HepG2 (cell line): ENCODE measurements around the gene CTXN1. TPM values are rescaled to one million over a fixed set of nuclear protein-coding genes. Genes with fewer than 3 reads are reported as not detected.
A peak's percentile ranks its signal among the peaks of the same experiment; 100 is the strongest.

Experiments used
- ARHGAP35 ChIP-seq: sonication (generic); formaldehyde crosslinking; IDR thresholded peaks from 2 replicates; pipeline ENCODE4 v1.9.0; 2022; ENCODE audit warnings: mild to moderate bottlenecking, inconsistent platforms, moderate library complexity, missing genetic modification reagents, borderline replicate concordance
- BHLHE40 ChIP-seq: IDR thresholded peaks from 2 replicates; pipeline ENCODE4 v1.6.1; 2011; ENCODE audit warnings: low read length, improper control_type of control experiment
- CBX5 ChIP-seq: sonication (generic); formaldehyde crosslinking; IDR thresholded peaks from 2 replicates; pipeline ENCODE4 v1.4.0; 2020; ENCODE audit warnings: missing genetic modification reagents, borderline replicate concordance
- KDM1A ChIP-seq: IDR thresholded peaks from 2 replicates; pipeline ENCODE4 v1.6.1; 2016; ENCODE audit warnings: missing compliant biosample characterization
- MEF2D ChIP-seq: sonication (generic); formaldehyde crosslinking; IDR thresholded peaks from 2 replicates; pipeline ENCODE4 v1.5.1; 2020; ENCODE audit warnings: mild to moderate bottlenecking, missing genetic modification reagents
- MNT ChIP-seq: fragments of 450-650 bp; IDR thresholded peaks from 2 replicates; pipeline ENCODE4 v1.6.1; 2016
- PHB2 ChIP-seq: fragments of 450-650 bp; IDR thresholded peaks from 2 replicates; pipeline ENCODE4 v1.6.1; 2018; ENCODE audit not compliant: partially characterized antibody
- PRMT3 ChIP-seq: sonication (generic); formaldehyde crosslinking; IDR thresholded peaks from 2 replicates; pipeline ENCODE4 v1.8.1; 2022; ENCODE audit warnings: low read depth, mild to moderate bottlenecking, moderate library complexity, missing genetic modification reagents, borderline replicate concordance
- SP1 ChIP-seq, 2 experiments: fragments of 450-650 bp in 1 of 2; sonication (generic) in 1 of 2; formaldehyde crosslinking in 1 of 2; IDR thresholded peaks; 2 replicates each; pipeline versions ENCODE4 v1.4.0 to v1.6.1; 2016 to 2020; ENCODE audit warnings: missing genetic modification reagents in 1 of 2
- SRSF9 ChIP-seq: fragments of 200-400 bp; formaldehyde crosslinking; IDR thresholded peaks from 2 replicates; pipeline ENCODE4 v1.6.1; 2018; ENCODE audit warnings: borderline replicate concordance, mild to moderate bottlenecking, low read depth, low read length; ENCODE audit not compliant: insufficient read depth, poor library complexity, severe bottlenecking
- SSRP1 ChIP-seq: IDR thresholded peaks from 2 replicates; pipeline ENCODE4 v1.6.1; 2016; ENCODE audit warnings: control low read depth
- TGIF2 ChIP-seq: IDR thresholded peaks from 2 replicates; pipeline ENCODE4 v1.6.1; 2016; ENCODE audit warnings: control low read depth, missing compliant biosample characterization
- ZBTB39 ChIP-seq: sonication (generic); formaldehyde crosslinking; IDR thresholded peaks from 2 replicates; pipeline ENCODE4 v1.5.0; 2020; ENCODE audit warnings: missing genetic modification reagents
- ZGPAT ChIP-seq: IDR thresholded peaks from 2 replicates; pipeline ENCODE4 v1.6.1; 2016; ENCODE audit warnings: mild to moderate bottlenecking
- ZNF281 ChIP-seq: sonication (generic); formaldehyde crosslinking; IDR thresholded peaks from 2 replicates; pipeline ENCODE4 v1.4.0; 2020; ENCODE audit warnings: missing genetic modification reagents, borderline replicate concordance
- ZNF34 ChIP-seq: sonication (generic); formaldehyde crosslinking; IDR thresholded peaks from 2 replicates; pipeline ENCODE4 v1.4.0; 2020; ENCODE audit warnings: mild to moderate bottlenecking, missing genetic modification reagents, borderline replicate concordance
- ZNF414 ChIP-seq: sonication (generic); formaldehyde crosslinking; IDR thresholded peaks from 2 replicates; pipeline ENCODE4 v1.5.0; 2020; ENCODE audit warnings: missing genetic modification reagents
- ZSCAN20 ChIP-seq: sonication (generic); formaldehyde crosslinking; IDR thresholded peaks from 2 replicates; pipeline ENCODE4 v1.4.0; 2020; ENCODE audit warnings: missing genetic modification reagents, mild to moderate bottlenecking, borderline replicate concordance
- polyA plus RNA-seq, 8 experiments: library from polyadenylated mRNA; depleted of rRNA in 3 of 8; stranded (reverse) in 7 of 8; unstranded in 1 of 8; fragments of >200 nt; fragmentation: Illumina TruSeq in 4 of 8; extraction: Trizol in 4 of 8; gene quantifications; 2 replicates each; pipeline versions ENCODE4 v1.2.1 to v1.2.3, GENCODE V29; 2011 to 2016; ENCODE audit warnings: low read depth in 4 of 8, missing spikeins in 1 of 8, mixed read lengths in 1 of 8; ENCODE audit not compliant: insufficient read depth in 1 of 8
- total RNA-seq, 5 experiments: library from RNA; depleted of rRNA; stranded (reverse); fragments of >200 nt; fragmentation: Illumina TruSeq; extraction: Trizol; gene quantifications; 2 replicates each; pipeline ENCODE4 v1.2.3, GENCODE V29; 2016; ENCODE audit warnings: low read depth in 1 of 5
- TF ChIP-seq, protein P1 (sequence below): IDR thresholded peaks from 2 replicates; pipeline ENCODE4 v1.6.1; 2016; ENCODE audit warnings: missing genetic modification reagents, missing compliant biosample characterization
- TF ChIP-seq, protein P2 (sequence below): sonication (generic); formaldehyde crosslinking; IDR thresholded peaks from 2 replicates; pipeline ENCODE4 v1.8.0; 2022; ENCODE audit warnings: missing genetic modification reagents, low read depth, mild to moderate bottlenecking, borderline replicate concordance

The CTXN1 gene
- total and polyA plus RNA-seq, 2 of the 13 experiments (the other 11 are each of a cell fraction or from before 2014, with no cell fraction given), result 0.11 TPM; not detected in 1

DNA sequence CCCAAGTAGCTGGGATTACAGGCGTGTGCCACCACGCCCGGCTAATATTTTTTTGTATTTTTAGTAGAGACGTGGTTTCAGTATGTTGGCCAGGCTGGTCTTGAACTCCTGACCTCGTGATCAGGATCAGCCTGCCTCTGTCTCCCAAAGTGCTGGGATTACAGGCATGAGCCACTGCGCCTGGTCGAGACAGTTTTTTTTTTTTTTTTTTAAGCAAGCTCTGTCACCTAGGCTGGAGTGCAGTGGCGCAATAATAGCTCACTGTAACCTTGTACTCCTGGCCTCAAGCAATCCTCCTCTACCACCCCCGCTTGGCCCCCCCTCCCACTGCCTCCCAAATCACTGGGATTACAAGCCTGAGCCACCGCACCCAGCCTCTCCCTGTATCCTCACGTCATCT is 28.6 kb downstream of the CTXN1 start (continued):
- TF ChIP-seq ZBTB39 (CRISPR knock-in tag) (no peak), BHLHE40 (no peak), TGIF2 (CRISPR knock-in tag) (0 out of 2 replicates have a peak, but pooled peaks have one; percentile 46), ZGPAT (CRISPR knock-in tag) (peak; percentile 71; the same call in 1 of the 2 replicates), SP1 (IDR thresholded peaks at IDR 0.05) (no peak), SP1 (CRISPR knock-in tag; IDR thresholded peaks at IDR 0.05) (no peak), PRMT3 (no peak), SRSF9 (no peak), KDM1A (CRISPR knock-in tag) (no peak), CBX5 (CRISPR knock-in tag) (no peak), ARHGAP35 (no peak), MEF2D (peak; percentile 55; the same call in 1 of the 2 replicates), MNT (no peak), PHB2 (no peak), ZNF281 (CRISPR knock-in tag) (no peak; the same call in 1 of the 2 replicates), ZSCAN20 (no peak), ZNF414 (CRISPR knock-in tag) (no peak), SSRP1 (CRISPR knock-in tag) (0 out of 2 replicates have a peak, but pooled peaks have one; percentile 70), ZNF34 (no peak)
- TF ChIP-seq, protein P1, sequence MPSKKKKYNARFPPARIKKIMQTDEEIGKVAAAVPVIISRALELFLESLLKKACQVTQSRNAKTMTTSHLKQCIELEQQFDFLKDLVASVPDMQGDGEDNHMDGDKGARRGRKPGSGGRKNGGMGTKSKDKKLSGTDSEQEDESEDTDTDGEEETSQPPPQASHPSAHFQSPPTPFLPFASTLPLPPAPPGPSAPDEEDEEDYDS (CRISPR knock-in tag), result no peak
- TF ChIP-seq, protein P2, sequence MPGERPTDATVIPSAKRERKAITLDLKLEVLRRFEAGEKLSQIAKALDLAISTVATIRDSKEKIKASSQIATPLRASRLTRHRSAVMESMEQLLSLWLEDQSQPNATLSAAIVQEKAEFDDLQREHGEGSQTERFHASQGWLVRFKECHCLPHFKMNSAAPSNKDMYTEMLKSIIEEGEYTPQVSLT (CRISPR knock-in tag), result no peak
